Breast epithelium (tissue), 4 donors: ENCODE results near the gene NR0B1. TPM values are rescaled to one million over a fixed set of nuclear protein-coding genes. Genes with fewer than 3 reads are reported as not detected.

Source experiments
- DNase-seq, 2 donors: peaks; one replicate each; pipeline ENCODE4 v3.0.0-alpha.2; 2019; ENCODE audit warnings: low spot score in 2 of 2
- H3K27ac ChIP-seq, 2 donors: fragments of 200-600 bp; sonication (generic) in 1 of 2; one replicate each; pipeline ENCODE4 v1.5.1; 2016 to 2019; ENCODE audit warnings: mild to moderate bottlenecking in 1 of 2
- H3K27me3 ChIP-seq, 2 donors: fragments of 200-600 bp; sonication (generic) in 1 of 2; one replicate each; pipeline versions ENCODE4 v1.5.1 to v1.6.0; 2017 to 2019; ENCODE audit warnings: control low read depth in 1 of 2, mild to moderate bottlenecking in 1 of 2
- H3K36me3 ChIP-seq: fragments of 200-600 bp; one replicate; pipeline ENCODE4 v1.5.1; 2019
- H3K4me1 ChIP-seq, 2 donors: fragments of 200-600 bp; sonication (generic); one replicate each; pipeline ENCODE4 v1.5.1; 2016 to 2019; ENCODE audit warnings: control low read depth in 1 of 2
- H3K4me3 ChIP-seq, 3 donors: fragments of 200-600 bp; sonication (generic); 1 replicate in 2 of 3; 2 replicates in 1 of 3; pipeline ENCODE4 v1.5.1; 2016 to 2019; ENCODE audit warnings: mild to moderate bottlenecking in 3 of 3, moderate library complexity in 2 of 3
- H3K9me3 ChIP-seq, 2 donors: fragments of 200-600 bp; sonication (generic) in 1 of 2; one replicate each; pipeline ENCODE4 v1.5.1; 2016 to 2019; ENCODE audit warnings: control low read depth in 1 of 2
- CTCF ChIP-seq, 3 donors: fragments of 450-650 bp; IDR thresholded peaks; one replicate each; pipeline ENCODE4 v1.5.1; 2016 to 2017; ENCODE audit warnings: antibody characterized with exemption in 3 of 3, mild to moderate bottlenecking in 3 of 3, moderate library complexity in 3 of 3
- POLR2A ChIP-seq: fragments of 450-650 bp; IDR thresholded peaks from one replicate; pipeline ENCODE4 v1.6.1; 2016; ENCODE audit warnings: antibody characterized with exemption, mild to moderate bottlenecking, moderate library complexity
- POLR2AphosphoS5 ChIP-seq, 3 donors: sonication (generic); formaldehyde crosslinking; IDR thresholded peaks; one replicate each; pipeline ENCODE4 v1.6.1; 2017; ENCODE audit warnings: antibody characterized with exemption in 3 of 3
- intact Hi-C: fragments of 100-400 bp; cut with DNase I; formaldehyde crosslinking; loops from one replicate; pipeline ENCODE4 v1.15.1; 2023; ENCODE audit warnings: low total_unique reads
- total RNA-seq, 3 donors: library from RNA; depleted of rRNA; stranded (reverse); fragments of >200 nt; gene quantifications; one replicate each; pipeline ENCODE4 v1.1.0, GENCODE V29; 2016

NR0B1 gene
- total RNA-seq, 3 donors from 2014 or later, result not detected

DNA sequence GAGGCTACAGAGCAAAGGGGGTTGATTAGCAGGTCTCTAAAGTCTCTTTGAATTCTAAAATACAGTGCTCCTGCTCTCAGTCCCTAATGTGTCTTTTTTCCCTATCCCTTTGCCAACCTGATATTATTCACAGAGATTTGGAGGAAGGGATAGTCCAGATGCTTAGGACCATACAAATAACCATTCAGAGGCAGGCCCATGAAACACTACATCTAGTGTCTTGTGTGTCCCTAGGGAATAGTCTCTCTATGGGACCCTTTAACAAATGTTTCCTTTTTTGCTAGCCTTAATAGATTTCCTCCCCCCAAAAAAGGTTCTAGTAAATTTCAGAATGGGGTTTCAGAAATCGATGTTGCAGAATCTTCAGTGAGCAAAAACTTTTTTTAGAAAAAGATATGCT, 1.7 kb downstream of the NR0B1 start:
- intact Hi-C loops, result no loop called here
- DNase-seq, result no peak
- TF ChIP-seq POLR2AphosphoS5 (IDR thresholded peaks at IDR 0.05) (no peak), POLR2A (no peak), CTCF (IDR thresholded peaks at IDR 0.05) (no peak)
- Histone ChIP-seq H3K36me3 (no peaks in the 10 kb centered on the region), H3K4me1 (no peaks in the 10 kb centered on the region), H3K27me3 (peaks cover 3 to 45% of the 10 kb centered on the region in 2 donors), H3K4me3 (no peak overlapping the region), H3K9me3 (no peaks in the 10 kb centered on the region), H3K27ac (no peak overlapping the region)

- H3K36me3 ChIP-seq, result no peaks in the 10 kb centered on the region
- H3K4me3 ChIP-seq, result no peak overlapping the region
- intact Hi-C loops, result no loop called here
- H3K9me3 ChIP-seq, result no peaks in the 10 kb centered on the region
- H3K4me1 ChIP-seq, result no peaks in the 10 kb centered on the region
- H3K27ac ChIP-seq, result no peak overlapping the region
- no peak for DNase-seq
- peaks cover 3 to 38% of the 10 kb centered on the region in 2 donors for H3K27me3 ChIP-seq
- no peak for TF ChIP-seq POLR2A
- TF ChIP-seq CTCF (IDR thresholded peaks at IDR 0.05), result no peak
- TF ChIP-seq POLR2AphosphoS5 (IDR thresholded peaks at IDR 0.05), result no peak
These were observed 4.3 kb downstream of the NR0B1 start for GRCh38 chrX:30304866-30305265.

- peaks cover 0 to 24% of the 10 kb centered on the region in 2 donors for H3K27me3 ChIP-seq
- TF ChIP-seq CTCF (IDR thresholded peaks at IDR 0.05) (no peak), POLR2A (no peak), POLR2AphosphoS5 (IDR thresholded peaks at IDR 0.05) (no peak)
- intact Hi-C loops, result no loop called here
- no peak overlapping the region for H3K4me3 ChIP-seq
- no peak overlapping the region for H3K27ac ChIP-seq
- DNase-seq, result peak in 1 of 2 donors; percentile 30
- no peaks in the 10 kb centered on the region for H3K9me3 ChIP-seq
- no peaks in the 10 kb centered on the region for H3K4me1 ChIP-seq
- H3K36me3 ChIP-seq, result no peaks in the 10 kb centered on the region
These were observed 6.2 kb downstream of the NR0B1 start for GRCh38 chrX:30302956-30303355.

- H3K36me3 ChIP-seq, result no peaks in the 10 kb centered on the region
- DNase-seq, result no peak
- H3K9me3 ChIP-seq, result no peaks in the 10 kb centered on the region
- no peaks in the 10 kb centered on the region for H3K4me1 ChIP-seq
- H3K27me3 ChIP-seq, result peaks cover 0 to 22% of the 10 kb centered on the region in 2 donors
- intact Hi-C loops, result no loop called here
- H3K4me3 ChIP-seq, result no peak overlapping the region
- no peak for TF ChIP-seq POLR2A
- no peak for TF ChIP-seq CTCF (IDR thresholded peaks at IDR 0.05)
- TF ChIP-seq POLR2AphosphoS5 (IDR thresholded peaks at IDR 0.05), result no peak
- H3K27ac ChIP-seq, result peak overlapping the region in 1 of 2 donors; percentile 46
These were observed 7.2 kb downstream of the NR0B1 start for GRCh38 chrX:30301963-30302362.

- Histone ChIP-seq H3K4me3 (no peak overlapping the region), H3K9me3 (no peaks in the 10 kb centered on the region), H3K36me3 (no peaks in the 10 kb centered on the region), H3K4me1 (no peaks in the 10 kb centered on the region), H3K27ac (no peak overlapping the region), H3K27me3 (peaks cover 0 to 18% of the 10 kb centered on the region in 2 donors)
- intact Hi-C loops, result no loop called here
- DNase-seq, result no peak
- TF ChIP-seq POLR2AphosphoS5 (IDR thresholded peaks at IDR 0.05), result no peak
These were observed 8.0 kb downstream of the NR0B1 start for GRCh38 chrX:30301208-30301607.
